K562 (cell line): ENCODE data around the gene PIK3CD. TPM values are rescaled to one million over a fixed set of nuclear protein-coding genes. Genes with fewer than 3 reads are reported as not detected.

Source experiments
- ATAC-seq: fragments of 200-7000 bp; cut with Tn5 transposase; 3 replicates; pipeline ENCODE4 v1.9.1; 2020; ENCODE audit warnings: moderate library complexity
- BruUV-seq: library from RNA; stranded (reverse); fragments of 400-500 nt; replicated peaks from 2 replicates; lab custom pipeline; 2021; lab: Mats Ljungman, UMichigan
- CTCF ChIA-PET: fragments of 300-600 bp; formaldehyde crosslinking; extraction: SDS; loops from one replicate; lab custom pipeline; 2021; ENCODE audit warnings: low intra/inter-chr PET ratio; lab: Yijun Ruan, JAX
- POLR2A ChIA-PET: fragments of 300-600, 350-650 bp; sonication (Branson Sonifier 250); formaldehyde crosslinking; extraction: SDS; loops from one replicate; lab custom pipeline; 2021; ENCODE audit warnings: antibody characterized with exemption, inconsistent platforms; lab: Yijun Ruan, JAX
- DNase-seq, 4 experiments: peaks; one replicate each; pipeline versions ENCODE4 v3.0.0 to v3.0.0-alpha.2; 2011 to 2018; ENCODE audit warnings: low spot score in 3 of 4, mixed read lengths in 3 of 4; ENCODE audit errors: extremely low read depth in 1 of 4
- FAIRE-seq: peaks from 2 replicates; lab custom pipeline; 2011; peaks lifted over from hg19 to GRCh38; lab: Jason Lieb, UNC
- H2AFZ ChIP-seq: 2 replicates; pipeline ENCODE4 v1.6.0; 2011; ENCODE audit warnings: low read depth, low read length, control low read depth, inconsistent platforms
- H3K27ac ChIP-seq: fragments of 200-600 bp; 3 replicates; pipeline ENCODE4 v1.8.0; 2011; ENCODE audit warnings: low read depth, mild to moderate bottlenecking, control low read depth, inconsistent platforms, low read length, moderate library complexity, mixed read lengths; ENCODE audit errors: extremely low read depth
- H3K27me3 ChIP-seq, 2 experiments: fragments of 300-600 bp in 1 of 2; 2 replicates in 1 of 2; 3 replicates in 1 of 2; pipeline versions ENCODE4 v1.6.0 to v1.8.0; 2011; ENCODE audit warnings: inconsistent platforms in 2 of 2, low read length in 2 of 2, mild to moderate bottlenecking in 1 of 2, mixed read lengths in 1 of 2, moderate library complexity in 1 of 2; ENCODE audit not compliant: control insufficient read depth in 2 of 2, insufficient read depth in 2 of 2
- H3K36me3 ChIP-seq: fragments of 300-600 bp; 3 replicates; pipeline ENCODE4 v1.8.0; 2011; ENCODE audit warnings: mild to moderate bottlenecking, low read length, inconsistent platforms; ENCODE audit not compliant: control insufficient read depth, insufficient read depth
- H3K4me1 ChIP-seq, 2 experiments: fragments of 200-600 bp in 1 of 2; replicated peaks in 1 of 2; 2 replicates in 1 of 2; 3 replicates in 1 of 2; pipeline versions ENCODE4 v1.5.1 to v1.8.0; 2011; ENCODE audit warnings: inconsistent platforms in 2 of 2, low read length in 2 of 2, mild to moderate bottlenecking in 1 of 2, mixed read lengths in 1 of 2, moderate library complexity in 1 of 2; ENCODE audit not compliant: control insufficient read depth in 2 of 2, insufficient read depth in 2 of 2
- H3K4me2 ChIP-seq: 2 replicates; pipeline ENCODE4 v1.6.1; 2011; ENCODE audit warnings: low read length, control low read depth, inconsistent platforms, mixed read lengths; ENCODE audit not compliant: insufficient read depth
- H3K4me3 ChIP-seq: fragments of 200-600 bp; sonication (generic), shearing (Covaris generic); 2 replicates; pipeline ENCODE4 v1.5.1; 2016; ENCODE audit warnings: control low read depth, inconsistent platforms
- H3K79me2 ChIP-seq: fragments of 200-600 bp; 3 replicates; pipeline ENCODE4 v1.8.0; 2011; ENCODE audit warnings: low read length, inconsistent platforms; ENCODE audit not compliant: control insufficient read depth, insufficient read depth
- H3K9ac ChIP-seq, 2 experiments: 2 replicates each; pipeline versions ENCODE4 v1.6.0 to v1.6.1; 2011; ENCODE audit warnings: low read depth in 2 of 2, low read length in 2 of 2, control low read depth in 1 of 2, inconsistent platforms in 1 of 2, mild to moderate bottlenecking in 1 of 2, mixed read lengths in 1 of 2; ENCODE audit not compliant: insufficient read depth in 1 of 2
- H3K9me1 ChIP-seq: one replicate; pipeline ENCODE4 v1.6.0; 2011; ENCODE audit warnings: inconsistent platforms, mild to moderate bottlenecking, low read length, moderate library complexity; ENCODE audit not compliant: control insufficient read depth, insufficient read depth
- H3K9me3 ChIP-seq: replicated peaks from 2 replicates; pipeline ENCODE4 v1.5.1; 2011; ENCODE audit warnings: low read depth, low read length, inconsistent platforms; ENCODE audit not compliant: control insufficient read depth, insufficient read depth
- H4K20me1 ChIP-seq: replicated peaks from 2 replicates; pipeline ENCODE4 v1.6.1; 2011; ENCODE audit warnings: low read length, inconsistent platforms, mixed read lengths; ENCODE audit not compliant: control insufficient read depth, insufficient read depth
- ARHGAP35 ChIP-seq: fragments of 450-650 bp; IDR thresholded peaks from 2 replicates; pipeline ENCODE4 v1.6.1; 2018; ENCODE audit not compliant: partially characterized antibody
- CSDE1 ChIP-seq, 2 experiments: fragments of 450-650 bp; IDR thresholded peaks; 2 replicates each; pipeline ENCODE4 v1.6.1; 2016; ENCODE audit warnings: mild to moderate bottlenecking in 1 of 2
- GABPB2 ChIP-seq: fragments of 250-450 bp; sonication (Bioruptor Pico); conservative IDR thresholded peaks from 2 replicates; pipeline ENCODE4 v1.5.1; 2021; ENCODE audit warnings: mild to moderate bottlenecking
- HNRNPUL1 ChIP-seq: fragments of 200-400 bp; formaldehyde crosslinking; IDR thresholded peaks from 2 replicates; pipeline ENCODE4 v1.6.1; 2017; ENCODE audit warnings: low read length
- RCOR1 ChIP-seq, 2 experiments: IDR thresholded peaks; 2 replicates each; pipeline ENCODE4 v1.6.1; 2012; ENCODE audit warnings: low read depth in 2 of 2, low read length in 2 of 2, borderline replicate concordance in 1 of 2, improper control_type of control experiment in 1 of 2
- SETDB1 ChIP-seq: IDR thresholded peaks from one replicate; pipeline ENCODE4 v1.6.1; 2012; ENCODE audit warnings: low read length, control low read depth, inconsistent platforms
- SLC30A9 ChIP-seq: fragments of 250-450 bp; sonication (Bioruptor Pico); IDR thresholded peaks from 2 replicates; pipeline ENCODE4 v1.8.0; 2022; ENCODE audit warnings: mild to moderate bottlenecking, moderate library complexity
- WGBS: fragments of 100-300 bp; shearing (Covaris generic); methylation state at CpG from one replicate; pipeline ENCODE4 v1.1.6; 2016; ENCODE audit warnings: low coverage, mixed read lengths; ENCODE audit not compliant: insufficient coverage; ENCODE audit errors: missing lambda C conversion rate; 5-methylcytosine and 5-hydroxymethylcytosine counted together
- in situ Hi-C: fragments of 300-500 bp; cut with MboI; formaldehyde crosslinking; loops from 4 replicates; pipeline ENCODE4 v1.15.0; 2018; ENCODE audit warnings: inconsistent platforms, mixed read lengths
- intact Hi-C: fragments of 100-400 bp; cut with micrococcal nuclease; formaldehyde crosslinking; loops from 2 replicates; pipeline ENCODE4 v1.14.2; 2022
- polyA plus RNA-seq, 8 experiments: library from polyadenylated mRNA; depleted of rRNA in 4 of 8; stranded (reverse) in 5 of 8; unstranded in 3 of 8; fragments of >200 nt; fragmentation: Nextera tagmentation in 2 of 8; fragmentation: Illumina TruSeq in 1 of 8; extraction: Ambion mirVana in 2 of 8; extraction: Trizol in 1 of 8; gene quantifications; 2 replicates each; pipeline versions ENCODE4 v1.2.1 to v1.2.3, GENCODE V29; 2011 to 2014; ENCODE audit warnings: inconsistent platforms in 1 of 8, missing spikeins in 1 of 8
- total RNA-seq, 7 experiments: library from RNA; depleted of rRNA in 6 of 7; stranded (reverse); fragments of >200 nt in 6 of 7; fragmentation: Illumina TruSeq in 2 of 7; extraction: Trizol in 2 of 7; gene quantifications; 2 replicates each; pipeline versions ENCODE4 v1.2.1 to v1.2.3, GENCODE V29; 2011 to 2021; ENCODE audit warnings: low replicate concordance in 1 of 7
- TF ChIP-seq, protein P1 (sequence below): fragments of 450-650 bp; IDR thresholded peaks from 2 replicates; pipeline ENCODE4 v1.6.1; 2018; ENCODE audit not compliant: partially characterized antibody
- TF ChIP-seq, protein P2 (sequence below): fragments of 250-450 bp; sonication (Bioruptor Pico); IDR thresholded peaks from 2 replicates; pipeline ENCODE4 v1.8.0; 2022; ENCODE audit warnings: inconsistent platforms

Gene PIK3CD
- total and polyA plus RNA-seq, 9 of the 15 experiments (the other 6 are each of a cell fraction or from before 2014, with no cell fraction given), result 1.8 to 20.8 (median 7.2) TPM

DNA sequence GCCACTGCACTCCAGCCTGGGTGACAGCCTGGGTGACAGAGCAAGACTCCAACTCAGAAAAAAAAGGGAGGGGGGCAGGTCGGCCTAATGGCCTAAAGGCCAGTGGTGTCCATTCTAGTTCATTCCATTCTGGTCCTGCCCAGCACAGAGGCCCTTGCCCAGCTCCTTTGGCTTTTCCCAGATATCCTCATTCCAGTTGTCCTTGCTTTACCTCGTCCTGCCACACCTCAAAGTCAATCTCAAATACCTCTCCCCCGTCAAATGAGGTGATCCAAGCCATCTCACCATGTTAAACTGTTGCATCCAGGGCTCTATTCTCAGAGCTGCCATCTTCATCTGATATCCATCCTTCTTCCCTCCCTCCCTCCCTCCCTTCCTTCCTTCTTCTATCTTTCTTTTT is 19.9 kb upstream of the PIK3CD start:
- Histone ChIP-seq H3K9me1 (no peaks in the 10 kb centered on the region), H3K36me3 (no peaks in the 10 kb centered on the region), H3K4me2 (no peak overlapping the region), H3K27ac (no peak overlapping the region), H2AFZ (no peak overlapping the region), H3K27me3 (no peaks in the 10 kb centered on the region; a peak in 3 of 5 replicates), H3K9me3 (no peaks in the 10 kb centered on the region), H3K4me3 (no peak overlapping the region), H3K79me2 (no peaks in the 10 kb centered on the region), H3K4me1 (peaks cover 17 to 33% of the 10 kb centered on the region in 2 experiments; a peak in 4 of 5 replicates), H4K20me1 (no peaks in the 10 kb centered on the region), H3K9ac (no peak overlapping the region)
- DNase-seq, result no peak
- in situ Hi-C loops, result no loop called here
- POLR2A ChIA-PET, result interaction anchor here (0.7 to 0.8 kb wide), 2 partner anchors 9 to 15 kb away, joined by 3 read pairs; no protein-coding TSS in a partner anchor
- TF ChIP-seq, protein P1, sequence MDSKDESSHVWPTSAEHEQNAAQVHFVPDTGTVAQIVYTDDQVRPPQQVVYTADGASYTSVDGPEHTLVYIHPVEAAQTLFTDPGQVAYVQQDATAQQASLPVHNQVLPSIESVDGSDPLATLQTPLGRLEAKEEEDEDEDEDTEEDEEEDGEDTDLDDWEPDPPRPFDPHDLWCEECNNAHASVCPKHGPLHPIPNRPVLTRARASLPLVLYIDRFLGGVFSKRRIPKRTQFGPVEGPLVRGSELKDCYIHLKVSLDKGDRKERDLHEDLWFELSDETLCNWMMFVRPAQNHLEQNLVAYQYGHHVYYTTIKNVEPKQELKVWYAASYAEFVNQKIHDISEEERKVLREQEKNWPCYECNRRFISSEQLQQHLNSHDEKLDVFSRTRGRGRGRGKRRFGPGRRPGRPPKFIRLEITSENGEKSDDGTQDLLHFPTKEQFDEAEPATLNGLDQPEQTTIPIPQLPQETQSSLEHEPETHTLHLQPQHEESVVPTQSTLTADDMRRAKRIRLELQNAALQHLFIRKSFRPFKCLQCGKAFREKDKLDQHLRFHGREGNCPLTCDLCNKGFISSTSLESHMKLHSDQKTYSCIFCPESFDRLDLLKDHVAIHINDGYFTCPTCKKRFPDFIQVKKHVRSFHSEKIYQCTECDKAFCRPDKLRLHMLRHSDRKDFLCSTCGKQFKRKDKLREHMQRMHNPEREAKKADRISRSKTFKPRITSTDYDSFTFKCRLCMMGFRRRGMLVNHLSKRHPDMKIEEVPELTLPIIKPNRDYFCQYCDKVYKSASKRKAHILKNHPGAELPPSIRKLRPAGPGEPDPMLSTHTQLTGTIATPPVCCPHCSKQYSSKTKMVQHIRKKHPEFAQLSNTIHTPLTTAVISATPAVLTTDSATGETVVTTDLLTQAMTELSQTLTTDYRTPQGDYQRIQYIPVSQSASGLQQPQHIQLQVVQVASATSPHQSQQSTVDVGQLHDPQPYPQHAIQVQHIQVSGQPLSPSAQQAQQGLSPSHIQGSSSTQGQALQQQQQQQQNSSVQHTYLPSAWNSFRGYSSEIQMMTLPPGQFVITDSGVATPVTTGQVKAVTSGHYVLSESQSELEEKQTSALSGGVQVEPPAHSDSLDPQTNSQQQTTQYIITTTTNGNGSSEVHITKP, result peak; percentile 67
- no peak for TF ChIP-seq CSDE1 (IDR thresholded peaks at IDR 0.05)
- no peak for TF ChIP-seq HNRNPUL1
- TF ChIP-seq GABPB2 (CRISPR knock-in tag), result no peak
- TF ChIP-seq, protein P2, sequence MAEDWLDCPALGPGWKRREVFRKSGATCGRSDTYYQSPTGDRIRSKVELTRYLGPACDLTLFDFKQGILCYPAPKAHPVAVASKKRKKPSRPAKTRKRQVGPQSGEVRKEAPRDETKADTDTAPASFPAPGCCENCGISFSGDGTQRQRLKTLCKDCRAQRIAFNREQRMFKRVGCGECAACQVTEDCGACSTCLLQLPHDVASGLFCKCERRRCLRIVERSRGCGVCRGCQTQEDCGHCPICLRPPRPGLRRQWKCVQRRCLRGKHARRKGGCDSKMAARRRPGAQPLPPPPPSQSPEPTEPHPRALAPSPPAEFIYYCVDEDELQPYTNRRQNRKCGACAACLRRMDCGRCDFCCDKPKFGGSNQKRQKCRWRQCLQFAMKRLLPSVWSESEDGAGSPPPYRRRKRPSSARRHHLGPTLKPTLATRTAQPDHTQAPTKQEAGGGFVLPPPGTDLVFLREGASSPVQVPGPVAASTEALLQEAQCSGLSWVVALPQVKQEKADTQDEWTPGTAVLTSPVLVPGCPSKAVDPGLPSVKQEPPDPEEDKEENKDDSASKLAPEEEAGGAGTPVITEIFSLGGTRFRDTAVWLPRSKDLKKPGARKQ (CRISPR knock-in tag), result no peak
- no peak for TF ChIP-seq ARHGAP35
- TF ChIP-seq RCOR1 (IDR thresholded peaks at IDR 0.05; ENCODE audit: borderline replicate concordance in 1 of 2, low read depth in 2 of 2, low read length in 2 of 2), result no peak
- TF ChIP-seq SLC30A9, result no peak
- no peak for TF ChIP-seq SETDB1
- CTCF ChIA-PET, result no interaction called here
- WGBS, result 11% methylated on average over 3 of the region's 3 CpGs
- no peak for ATAC-seq
- FAIRE-seq, result no peak
- no TSS peak for BruUV-seq
- intact Hi-C loops, result no loop called here
